Brain microvascular endothelial cell (primary cell): ENCODE data around the gene APOBEC4.
A peak's percentile ranks its signal among the peaks of the same experiment; 100 is the strongest.

Experiments
- DNase-seq: peaks from one replicate; pipeline ENCODE4 v3.0.0-alpha.2; 2020
- H3K27ac ChIP-seq: fragments of 250-450 bp; sonication (Bioruptor Pico); 2 replicates; pipeline ENCODE4 v1.5.1; 2020; ENCODE audit warnings: mild to moderate bottlenecking, moderate library complexity
- H3K27me3 ChIP-seq: fragments of 250-450 bp; sonication (Bioruptor Pico); replicated peaks from 2 replicates; pipeline ENCODE4 v1.5.1; 2020; ENCODE audit warnings: mild to moderate bottlenecking
- H3K36me3 ChIP-seq: fragments of 250-450 bp; sonication (Bioruptor Pico); replicated peaks from 2 replicates; pipeline ENCODE4 v1.5.1; 2020; ENCODE audit warnings: mild to moderate bottlenecking
- H3K4me3 ChIP-seq: 2 replicates; pipeline ENCODE4 v1.5.1; 2011; ENCODE audit warnings: low read depth, mild to moderate bottlenecking, control low read depth, low read length, moderate library complexity
- CTCF ChIP-seq: IDR thresholded peaks from 2 replicates; pipeline ENCODE4 v1.5.1; 2011; ENCODE audit warnings: low read depth, mild to moderate bottlenecking, moderate library complexity, low read length, control low read depth, inconsistent platforms; ENCODE audit errors: missing control alignments
- in situ Hi-C: cut with HindIII; loops from 2 replicates; pipeline ENCODE4 v1.10.0; 2017; ENCODE audit warnings: low sequenced_read_pairs, low pct_ligation_motif_present

Gene APOBEC4

GRCh38 chr1:183607322-183607980, 45.7 kb downstream of the APOBEC4 start:
- H3K4me3 ChIP-seq = no peak overlapping the region
- H3K36me3 ChIP-seq = no peaks in the 10 kb centered on the region
- no peak for DNase-seq
- peak overlapping the region; percentile 75 for H3K27ac ChIP-seq
- no peak for TF ChIP-seq CTCF
- H3K27me3 ChIP-seq = no peaks in the 10 kb centered on the region
- in situ Hi-C loops = no loop called here

GRCh38 chr1:183605904-183606303, 47.2 kb downstream of the APOBEC4 start:
- TF ChIP-seq CTCF = no peak
- no peaks in the 10 kb centered on the region for H3K36me3 ChIP-seq
- no peak overlapping the region for H3K27ac ChIP-seq
- DNase-seq = no peak
- no peaks in the 10 kb centered on the region for H3K27me3 ChIP-seq
- H3K4me3 ChIP-seq = no peak overlapping the region
- in situ Hi-C loops = no loop called here

GRCh38 chr1:183604815-183605214, 48.3 kb downstream of the APOBEC4 start:
- H3K27me3 ChIP-seq = no peaks in the 10 kb centered on the region
- H3K36me3 ChIP-seq = no peaks in the 10 kb centered on the region
- no peak for DNase-seq
- H3K4me3 ChIP-seq = no peak overlapping the region
- in situ Hi-C loops = no loop called here
- TF ChIP-seq CTCF = no peak
- no peak overlapping the region for H3K27ac ChIP-seq

- in situ Hi-C loops = no loop called here
- peak overlapping the region; percentile 41 for H3K27ac ChIP-seq
- no peak for TF ChIP-seq CTCF
- no peaks in the 10 kb centered on the region for H3K36me3 ChIP-seq
- no peaks in the 10 kb centered on the region for H3K27me3 ChIP-seq
- no peak overlapping the region for H3K4me3 ChIP-seq
- peak; percentile 88 for DNase-seq
Observed at GRCh38 chr1:183604038-183604808, 48.9 kb downstream of the APOBEC4 start.

- Histone ChIP-seq H3K4me3 (no peak overlapping the region), H3K27me3 (no peaks in the 10 kb centered on the region), H3K27ac (no peak overlapping the region), H3K36me3 (no peaks in the 10 kb centered on the region)
- TF ChIP-seq CTCF = no peak
- in situ Hi-C loops = no loop called here
- no peak for DNase-seq
Observed at GRCh38 chr1:183602510-183602909, 50.6 kb downstream of the APOBEC4 start.

GRCh38 chr1:183600634-183601033, 52.5 kb downstream of the APOBEC4 start:
- no peak for DNase-seq
- TF ChIP-seq CTCF = no peak
- in situ Hi-C loops = no loop called here
- H3K27me3 ChIP-seq = no peaks in the 10 kb centered on the region
- peak overlapping the region; percentile 10 for H3K27ac ChIP-seq
- no peak overlapping the region for H3K4me3 ChIP-seq
- H3K36me3 ChIP-seq = no peaks in the 10 kb centered on the region
